ENCODE data around the gene SYP.
"Not testable (repeated sequence)": the region's sequence is repeated elsewhere in the genome, so short reads cannot be mapped to it uniquely, and the experiment has no call there.

SYP gene

DNA sequence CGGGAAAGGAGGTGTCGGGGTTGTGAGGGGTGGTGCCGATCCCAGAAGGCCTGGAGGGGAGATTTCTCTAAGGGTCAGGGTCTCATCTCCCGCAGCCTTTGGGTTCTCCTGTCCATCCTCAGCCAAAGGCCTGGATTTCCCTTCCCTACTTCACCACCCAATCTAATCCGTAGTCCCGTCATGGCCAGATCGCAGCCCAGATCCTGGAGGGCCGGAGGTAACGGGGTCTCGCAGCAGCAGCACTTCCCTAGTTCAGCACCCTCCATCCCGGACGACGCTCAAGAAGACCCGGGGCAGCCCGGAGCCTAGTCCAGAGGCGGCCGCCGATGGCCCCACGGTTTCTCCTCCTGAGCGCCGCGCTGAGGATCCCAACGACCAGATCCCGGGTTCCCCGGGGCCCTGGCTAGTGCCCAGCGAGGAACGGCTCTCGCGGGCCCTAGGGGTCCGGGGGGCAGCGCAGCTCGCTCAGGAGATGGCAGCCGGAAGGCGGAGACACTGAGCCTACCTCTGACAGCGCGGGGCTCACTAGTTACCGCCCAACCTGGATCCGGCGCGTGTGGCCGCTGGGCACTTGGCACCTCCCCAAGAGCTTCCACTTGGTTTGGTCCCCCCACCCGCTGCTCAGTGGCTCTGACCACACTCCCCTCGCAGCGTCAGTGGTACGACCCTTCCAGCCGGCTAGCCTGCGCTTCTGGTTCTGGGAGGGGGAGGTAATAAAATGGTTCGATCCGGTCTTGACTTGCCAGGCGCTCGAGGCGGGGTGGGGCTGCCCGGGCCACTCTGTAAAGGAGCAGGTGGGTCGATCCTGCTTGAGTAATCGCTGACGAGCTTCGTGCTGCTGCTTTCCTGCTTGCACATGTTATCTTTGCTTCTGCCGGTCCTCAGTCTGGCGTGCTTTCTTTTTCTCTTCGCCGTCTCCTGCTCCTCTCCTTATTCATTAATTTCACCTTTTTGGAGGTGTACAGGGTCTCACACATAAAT is 33.8 kb downstream of the SYP start:
- DNase-seq: peak; percentile 72

DNA sequence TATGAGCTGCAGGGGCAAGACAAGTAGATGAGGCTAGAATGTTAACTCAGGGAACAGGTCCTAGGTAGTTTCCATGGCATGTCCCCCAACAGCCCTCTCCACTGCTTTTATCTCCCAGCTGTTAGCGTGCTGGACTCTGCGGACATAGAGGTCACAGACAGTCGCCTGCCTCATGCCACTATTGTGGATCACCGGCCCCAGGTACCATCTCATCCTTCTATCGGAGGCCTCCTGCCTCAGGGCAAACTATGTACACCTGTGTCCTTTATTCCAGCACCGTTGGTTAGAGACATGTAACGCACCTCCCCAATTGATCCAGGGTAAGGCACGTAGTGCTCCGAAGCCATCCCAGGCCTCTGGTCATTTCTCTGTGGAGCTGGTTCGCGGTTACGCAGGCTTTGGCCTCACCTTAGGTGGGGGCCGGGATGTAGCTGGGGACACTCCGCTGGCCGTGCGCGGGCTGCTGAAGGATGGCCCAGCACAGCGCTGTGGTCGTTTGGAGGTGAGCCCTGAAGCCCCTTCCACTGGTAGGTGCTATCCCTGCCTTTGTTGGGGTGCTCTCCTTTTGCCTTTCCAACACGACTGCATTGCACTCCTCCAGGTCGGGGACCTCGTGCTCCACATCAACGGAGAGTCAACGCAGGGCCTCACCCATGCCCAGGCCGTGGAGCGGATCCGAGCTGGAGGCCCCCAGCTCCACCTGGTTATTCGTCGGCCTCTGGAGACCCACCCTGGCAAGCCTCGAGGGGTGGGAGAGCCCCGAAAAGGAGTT is 35.2 kb downstream of the SYP start:
- DNase-seq: no peak

DNA sequence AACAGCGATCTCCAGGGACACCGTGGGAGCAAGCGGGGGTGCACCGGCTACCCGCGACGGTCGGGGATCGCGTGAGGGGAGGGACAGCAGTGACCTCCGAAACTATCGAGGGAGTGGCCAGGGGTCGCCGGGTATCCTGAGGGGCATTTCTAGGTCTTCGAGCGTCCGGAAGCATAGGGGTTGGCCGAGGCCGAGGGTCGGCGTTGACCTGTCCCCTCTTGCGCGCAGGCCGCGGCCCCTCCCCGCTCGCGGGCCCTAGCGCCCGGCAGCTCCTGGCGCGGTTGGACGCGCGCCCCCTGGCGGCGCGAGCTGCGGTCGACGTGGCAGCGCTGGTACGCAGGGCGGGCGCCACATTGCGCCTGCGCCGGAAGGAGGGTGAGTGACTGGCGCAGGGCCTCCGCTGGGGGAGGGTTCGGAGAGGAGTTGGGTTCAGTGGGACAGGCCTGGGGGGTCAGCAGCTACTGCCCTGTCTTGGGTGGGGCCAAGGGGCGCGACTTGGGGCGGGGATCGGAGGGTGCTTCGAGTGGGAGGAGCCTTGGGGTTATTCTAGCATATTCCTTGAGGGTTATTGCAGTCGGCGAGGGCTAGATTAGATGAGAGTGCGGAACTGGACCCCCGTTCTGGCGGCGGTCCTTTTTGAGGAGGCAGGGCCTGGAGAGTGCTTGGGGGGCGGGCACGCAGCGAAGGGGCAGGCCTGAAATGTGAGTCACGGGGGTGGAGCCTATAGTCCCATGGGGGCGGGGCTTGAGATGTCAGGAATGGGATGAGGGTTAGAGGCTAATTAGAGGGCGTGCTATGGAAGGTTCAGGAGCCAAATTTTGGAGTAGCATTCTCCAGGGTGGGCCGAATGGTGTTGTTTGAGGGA is 36.2 kb downstream of the SYP start:
- peak; percentile 85 for DNase-seq

DNA sequence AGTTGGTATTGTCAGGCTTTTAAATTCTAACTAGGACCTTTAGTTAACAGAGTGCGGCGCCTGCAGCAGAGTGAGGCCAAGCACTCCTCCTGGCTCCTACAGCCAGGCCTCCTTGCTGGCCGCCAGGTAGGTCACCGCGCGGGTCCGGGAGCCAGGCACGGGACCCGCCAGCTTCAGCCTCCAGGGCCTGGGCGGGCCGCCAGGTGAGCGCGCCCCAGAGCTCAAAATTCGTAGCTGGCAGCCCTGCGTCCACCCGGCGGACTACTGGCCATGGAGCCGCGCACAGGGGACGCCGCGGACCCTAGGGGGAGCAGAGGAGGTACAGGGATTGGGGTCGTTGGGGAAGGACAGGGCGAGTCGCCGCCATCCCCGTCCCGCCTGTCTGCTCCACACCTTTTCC is 37.4 kb downstream of the SYP start, which contains the start of gene MAGIX:
TSS of gene MAGIX (plus strand) at position 139 of the 400 bp plus-strand sequence. CDS start at position 271, 132 bp downstream.
- no peak for DNase-seq

DNA sequence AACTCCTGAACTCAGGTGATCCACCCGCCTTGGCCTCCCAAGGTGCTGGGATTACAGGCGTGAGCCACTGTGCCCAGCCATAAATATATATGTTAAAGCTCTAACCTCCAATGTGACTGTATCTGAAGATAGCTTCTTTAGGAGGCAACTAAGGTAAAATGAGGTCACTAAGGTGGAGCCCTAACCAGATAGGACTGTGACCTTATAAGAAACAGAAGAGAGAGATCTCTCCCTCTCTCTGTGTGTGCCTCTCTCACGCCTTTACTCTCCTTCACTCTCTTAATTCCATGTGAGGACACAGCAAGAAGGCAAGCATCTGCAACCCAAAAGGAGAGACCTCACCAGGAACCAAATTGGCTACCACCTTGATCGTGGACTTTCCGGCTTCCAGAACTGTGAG is 38.4 kb downstream of the SYP start:
- DNase-seq: no peak

DNA sequence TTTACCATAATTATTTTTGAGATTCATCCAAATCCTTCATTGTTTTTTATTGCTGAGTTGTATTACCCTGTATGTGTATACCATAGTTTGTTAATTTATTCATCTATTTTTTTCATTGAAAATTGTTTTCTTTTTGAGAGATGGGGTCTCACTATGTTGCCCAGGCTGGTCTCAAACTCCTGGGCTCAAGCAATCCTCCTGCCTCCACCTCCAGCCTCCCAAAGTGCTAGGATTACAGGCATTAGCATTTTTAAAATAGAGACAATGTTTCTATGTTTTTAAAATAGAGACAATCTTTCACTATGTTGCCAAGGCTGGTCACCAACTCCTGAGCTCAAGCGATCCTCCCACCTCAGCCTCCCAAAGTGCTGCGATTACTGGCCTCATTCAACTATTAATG is 39.1 kb downstream of the SYP start:
- DNase-seq: no peak

DNA sequence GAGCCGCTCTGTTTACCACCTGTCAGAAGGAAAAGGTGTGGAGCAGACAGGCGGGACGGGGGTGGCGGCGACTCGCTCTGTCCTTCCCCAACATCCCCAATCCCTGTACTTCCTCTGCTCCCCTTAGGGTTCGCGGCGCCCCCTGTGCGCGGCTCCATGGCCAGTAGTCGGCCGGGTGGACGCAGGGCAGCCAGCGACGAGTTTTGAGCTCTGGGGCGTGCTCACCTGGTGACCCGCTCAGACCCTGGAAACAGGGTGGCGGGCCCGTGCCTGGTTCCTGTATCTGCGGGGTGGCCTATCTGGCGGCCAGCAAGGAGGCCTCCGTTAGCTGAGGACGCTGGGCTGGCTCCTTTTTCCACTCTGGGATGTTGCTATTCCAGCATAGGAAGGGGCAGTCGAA is 42.8 kb downstream of the SYP start:
- no peak for DNase-seq

DNA sequence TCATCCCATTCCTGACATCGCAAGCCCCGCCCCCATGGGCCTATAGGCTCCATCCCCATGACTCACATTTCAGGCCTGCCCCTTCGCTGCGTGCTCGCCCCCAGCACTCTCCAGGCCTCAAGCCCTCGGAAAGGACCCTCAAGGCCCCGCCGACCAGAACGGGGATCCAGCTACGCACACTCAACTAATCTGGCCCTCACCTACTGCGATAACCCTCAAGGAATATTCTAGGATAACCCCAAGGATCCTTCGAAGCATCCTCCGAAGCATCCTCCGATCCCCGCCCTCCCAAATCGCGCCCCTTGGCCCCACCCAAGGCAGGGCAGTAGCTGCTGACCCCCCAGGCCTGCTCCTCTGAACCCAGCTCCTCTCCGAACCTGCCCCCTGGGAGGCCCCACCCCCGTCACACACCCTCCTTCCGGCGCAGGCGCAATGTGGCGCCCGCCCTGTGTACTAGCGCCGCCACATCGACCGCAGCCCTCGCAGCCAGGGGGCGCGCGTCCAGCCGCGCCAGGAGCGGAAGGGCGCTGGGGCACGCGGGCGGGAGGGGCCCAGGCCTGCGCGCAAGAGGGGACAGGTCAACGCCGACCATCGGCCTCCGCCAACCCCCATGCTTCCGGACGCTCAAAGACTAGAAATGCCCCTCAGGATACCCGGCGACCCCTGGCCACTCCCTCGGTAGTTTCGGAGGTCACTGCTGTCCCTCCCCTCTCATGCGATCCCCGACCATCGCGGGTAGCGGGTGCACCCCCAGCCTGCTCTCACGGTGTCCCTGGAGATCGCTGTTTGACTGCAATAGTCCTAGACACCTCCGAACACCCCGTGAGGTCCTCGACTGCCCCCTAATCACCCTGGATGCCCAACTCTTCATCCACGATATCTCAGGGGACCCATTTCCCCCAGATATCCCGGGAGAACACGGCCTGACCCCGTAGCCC is 43.8 kb downstream of the SYP start:
- DNase-seq: peak; percentile 88

DNA sequence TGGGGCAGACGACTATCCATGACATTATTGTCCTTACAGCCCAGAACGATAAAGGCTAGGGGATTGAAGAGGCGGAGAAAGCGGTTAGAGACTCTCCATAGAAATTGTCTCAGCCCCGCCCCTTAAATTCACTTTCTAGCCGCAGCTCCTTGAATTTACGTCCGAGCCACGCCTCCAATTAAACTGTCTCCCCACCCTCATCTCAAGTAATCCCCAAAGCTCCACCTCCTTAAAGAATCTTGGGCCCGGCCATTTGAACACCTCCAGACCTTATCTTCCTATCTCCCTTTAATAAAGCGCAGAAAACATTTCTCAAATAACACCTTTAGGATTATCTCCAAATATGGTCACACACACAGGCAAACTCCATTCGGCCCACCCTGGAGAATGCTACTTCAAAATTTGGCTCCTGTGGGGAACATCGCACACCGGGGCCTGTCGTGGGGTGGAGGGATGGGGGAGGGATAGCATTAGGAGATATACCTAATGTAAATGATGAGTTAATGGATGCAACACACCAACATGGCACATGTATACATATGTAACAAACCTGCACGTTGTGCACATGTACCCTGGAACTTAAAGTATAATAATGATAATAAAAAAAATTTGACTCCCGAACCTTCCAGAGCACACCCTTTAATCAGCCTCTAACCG is 44.6 kb downstream of the SYP start:
- DNase-seq: peak; percentile 60

DNA sequence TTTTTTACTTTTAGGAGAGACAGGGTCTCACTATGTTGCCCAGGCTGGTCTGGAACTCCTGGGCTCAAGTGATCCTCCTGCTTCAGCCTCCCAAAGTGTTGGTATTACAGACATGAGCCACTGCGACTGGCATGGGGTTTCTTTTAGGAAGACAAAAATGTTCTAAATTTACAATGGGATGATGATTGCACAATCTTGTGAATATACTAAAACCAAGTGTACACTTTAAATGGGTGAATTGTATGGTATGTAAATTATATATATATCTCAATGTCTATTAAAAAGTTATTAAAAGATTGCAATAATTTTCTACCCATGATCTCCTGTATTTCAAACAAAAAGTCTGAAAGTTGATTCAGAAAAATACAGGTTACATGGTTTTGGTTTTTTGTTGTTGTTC is 46.5 kb downstream of the SYP start:
- no peak for DNase-seq

DNA sequence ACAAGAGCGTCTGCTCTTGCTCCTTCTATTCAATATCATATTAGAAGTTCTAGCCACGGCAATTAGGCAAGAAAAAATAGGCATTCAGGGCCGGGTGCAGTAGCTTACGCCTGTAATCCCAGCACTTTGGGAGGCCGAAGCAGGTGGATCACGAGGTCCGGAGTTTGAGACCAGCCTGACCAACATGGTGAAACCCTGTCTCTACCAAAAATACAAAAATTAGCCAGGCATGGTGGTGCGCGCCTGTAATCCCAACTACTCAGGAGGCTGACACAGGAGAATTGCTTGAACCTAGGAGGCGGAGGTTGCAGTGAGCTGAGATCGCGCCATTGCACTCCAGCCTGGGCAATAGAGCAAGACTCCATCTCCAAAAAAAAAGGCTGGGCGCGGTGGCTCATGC is 50.7 kb downstream of the SYP start:
- DNase-seq: not testable (repeated sequence)

DNA sequence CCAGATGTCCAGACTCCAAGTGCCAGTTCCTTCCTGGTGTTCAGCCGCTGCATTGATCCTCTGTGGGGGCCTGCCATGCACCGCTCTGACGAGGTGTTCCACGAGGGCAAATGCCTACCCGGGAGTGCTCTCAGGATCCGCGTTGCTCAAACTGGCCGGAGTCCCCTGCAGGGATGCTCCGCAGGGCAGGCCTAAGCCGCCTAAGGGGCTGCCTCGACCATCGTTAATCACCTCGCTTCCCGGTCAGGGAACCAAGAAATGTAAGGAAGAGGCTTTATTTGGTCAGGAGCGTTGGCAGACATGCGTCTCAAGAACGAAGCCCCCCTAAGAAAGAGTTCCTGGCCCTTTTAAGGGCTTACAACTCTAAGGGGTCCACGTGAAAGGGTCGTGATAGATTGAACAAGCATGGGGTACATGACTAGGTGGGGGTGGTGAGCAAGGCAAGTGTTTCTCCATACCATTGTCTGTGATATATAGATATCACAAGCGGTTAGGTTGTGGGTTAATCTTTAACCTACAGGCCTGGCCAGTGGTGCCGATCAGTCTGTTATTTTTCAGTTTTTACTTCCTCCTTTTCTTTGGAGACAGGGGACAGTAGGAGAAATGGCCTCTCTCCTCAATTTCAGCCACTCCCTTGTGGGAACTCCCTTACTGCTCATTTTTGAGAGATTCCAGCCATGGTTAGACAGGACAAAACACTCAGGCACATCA is 51.4 kb downstream of the SYP start:
- not testable (repeated sequence) for DNase-seq

DNA sequence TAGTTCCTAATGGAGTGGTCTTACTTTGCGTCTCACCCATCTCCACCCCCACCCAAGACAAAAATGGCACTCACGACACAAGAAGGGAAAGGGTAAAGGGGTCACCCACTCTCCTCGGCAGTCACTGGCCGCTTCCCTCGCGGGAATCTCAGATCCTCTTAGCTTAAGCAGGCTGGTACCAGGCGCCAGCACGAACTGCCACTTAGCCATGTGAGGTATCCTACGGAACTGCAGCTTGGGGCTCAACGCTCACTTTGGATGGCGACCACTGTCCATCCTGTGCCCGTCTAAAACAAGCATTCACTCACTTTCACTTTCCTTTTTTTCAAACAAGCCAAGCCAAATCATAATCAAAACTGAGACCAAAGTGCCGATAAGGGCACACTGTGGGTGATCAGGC is 52.1 kb downstream of the SYP start:
- no peak for DNase-seq

DNA sequence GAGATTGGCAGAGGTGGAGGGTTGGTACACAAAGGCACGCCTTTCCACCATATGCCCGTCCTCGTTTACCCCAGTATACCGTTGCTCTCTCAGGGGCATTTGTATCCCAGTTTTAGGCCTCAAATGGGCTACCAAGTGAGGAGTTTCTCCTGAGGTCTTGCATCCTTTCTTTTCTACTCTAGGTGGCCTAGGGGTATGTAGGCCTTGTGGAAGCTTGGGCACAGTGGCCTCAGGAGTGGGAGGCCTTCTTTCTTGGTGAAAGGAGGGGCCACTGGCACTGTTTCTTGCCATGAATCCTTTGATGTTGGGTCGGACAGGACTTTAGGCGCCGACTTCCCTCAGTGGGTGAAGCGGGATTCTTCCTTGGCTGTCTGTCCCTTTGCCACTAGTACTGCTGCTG is 52.7 kb downstream of the SYP start:
- DNase-seq: no peak

DNA sequence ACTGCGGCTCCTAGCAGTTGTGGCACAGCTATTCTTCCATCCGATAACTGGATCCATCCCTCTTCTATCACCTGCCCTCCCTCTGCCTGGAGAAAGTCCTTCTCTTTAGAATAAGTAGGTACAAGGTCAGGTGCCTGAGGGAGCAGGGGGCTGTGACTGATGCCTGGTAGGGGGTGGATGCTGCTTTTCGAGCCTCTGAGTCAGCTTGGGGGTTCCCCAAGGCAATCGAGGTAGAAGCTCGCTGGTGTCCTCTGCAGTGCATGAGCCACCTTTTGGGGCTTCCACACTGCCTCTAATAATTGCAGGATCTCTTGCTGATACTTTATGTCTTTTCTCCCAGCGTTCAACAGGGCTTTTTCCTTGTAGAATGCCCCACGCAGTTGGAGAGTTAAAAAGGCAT is 56.8 kb downstream of the SYP start:
- not testable (repeated sequence) for DNase-seq

DNA sequence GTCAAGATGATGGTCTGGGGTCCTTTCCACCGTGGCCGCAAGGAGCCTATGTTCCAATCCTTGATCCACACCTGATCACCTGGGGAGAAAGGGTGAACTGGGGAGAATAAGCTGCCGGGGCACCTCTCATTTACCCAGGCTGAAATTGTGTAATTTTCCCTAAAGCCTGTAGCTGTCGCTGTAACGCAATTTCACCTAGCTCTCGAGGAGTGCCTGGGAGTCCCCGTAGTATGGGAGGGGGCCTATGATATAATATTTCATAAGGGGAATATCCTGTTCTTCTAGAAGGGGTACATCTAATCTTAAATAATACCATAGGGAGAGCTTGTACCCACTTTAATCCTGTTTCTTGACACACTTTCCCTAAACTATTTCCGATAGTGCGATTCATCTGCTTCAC is 57.7 kb downstream of the SYP start:
- peak; percentile 12 for DNase-seq

DNA sequence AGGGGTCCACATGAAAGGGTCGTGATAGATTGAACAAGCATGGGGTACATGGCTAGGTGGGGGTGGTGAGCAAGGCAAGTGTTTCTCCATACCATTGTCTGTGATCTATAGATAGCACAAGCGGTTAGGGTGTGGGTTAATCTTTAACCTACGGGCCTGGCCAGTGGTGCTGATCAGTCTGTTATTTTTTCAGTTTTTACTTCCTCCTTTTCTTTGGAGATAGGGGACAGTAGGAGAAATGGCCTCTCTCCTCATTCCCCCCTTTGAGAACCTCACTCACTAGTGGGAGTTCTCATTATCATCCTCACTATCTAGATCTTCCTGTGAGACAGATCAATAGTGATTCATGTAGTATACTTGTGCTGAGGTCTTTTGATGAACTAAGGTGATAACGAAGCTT is 60.3 kb downstream of the SYP start:
- DNase-seq: no peak

All from CD4-positive, alpha-beta T cell treated with Interleukin-6 for 4 hours (primary cell).